PC-3 (cell line): Measurements from ENCODE around the gene KRTAP9-3.

Experiments
- EZH2 ChIP-seq: fragments of 300-600 bp; sonication (generic); IDR thresholded peaks from one replicate; pipeline ENCODE4 v1.6.1; 2017; ENCODE audit warnings: antibody characterized with exemption, mild to moderate bottlenecking, low read length; ENCODE audit not compliant: unreplicated experiment
- EZH2phosphoT487 ChIP-seq: fragments of 300-600 bp; sonication (generic); IDR thresholded peaks from 2 replicates; pipeline ENCODE4 v1.6.1; 2018; ENCODE audit warnings: mild to moderate bottlenecking, antibody characterized with exemption, low read length, borderline replicate concordance
- TF ChIP-seq, protein P1 (sequence below): fragments of 300-600 bp; sonication (generic); conservative IDR thresholded peaks from 2 replicates; pipeline ENCODE4 v1.5.1; 2017; ENCODE audit warnings: antibody characterized with exemption, low read depth, mild to moderate bottlenecking, low read length

- TF ChIP-seq, protein P1, sequence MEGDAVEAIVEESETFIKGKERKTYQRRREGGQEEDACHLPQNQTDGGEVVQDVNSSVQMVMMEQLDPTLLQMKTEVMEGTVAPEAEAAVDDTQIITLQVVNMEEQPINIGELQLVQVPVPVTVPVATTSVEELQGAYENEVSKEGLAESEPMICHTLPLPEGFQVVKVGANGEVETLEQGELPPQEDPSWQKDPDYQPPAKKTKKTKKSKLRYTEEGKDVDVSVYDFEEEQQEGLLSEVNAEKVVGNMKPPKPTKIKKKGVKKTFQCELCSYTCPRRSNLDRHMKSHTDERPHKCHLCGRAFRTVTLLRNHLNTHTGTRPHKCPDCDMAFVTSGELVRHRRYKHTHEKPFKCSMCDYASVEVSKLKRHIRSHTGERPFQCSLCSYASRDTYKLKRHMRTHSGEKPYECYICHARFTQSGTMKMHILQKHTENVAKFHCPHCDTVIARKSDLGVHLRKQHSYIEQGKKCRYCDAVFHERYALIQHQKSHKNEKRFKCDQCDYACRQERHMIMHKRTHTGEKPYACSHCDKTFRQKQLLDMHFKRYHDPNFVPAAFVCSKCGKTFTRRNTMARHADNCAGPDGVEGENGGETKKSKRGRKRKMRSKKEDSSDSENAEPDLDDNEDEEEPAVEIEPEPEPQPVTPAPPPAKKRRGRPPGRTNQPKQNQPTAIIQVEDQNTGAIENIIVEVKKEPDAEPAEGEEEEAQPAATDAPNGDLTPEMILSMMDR, result no peak
- TF ChIP-seq EZH2phosphoT487, result no peak
- no peak for TF ChIP-seq EZH2
These were observed 39.6 kb downstream of the KRTAP9-3 start for GRCh38 chr17:41271858-41272257.
